Measurements from ENCODE around the gene LZTS3. TPM values are rescaled to one million over a fixed set of nuclear protein-coding genes. Genes with fewer than 3 reads are reported as not detected.

The LZTS3 gene
- total and polyA plus RNA-seq, 2 of the 13 experiments (the other 11 are each of a cell fraction or from before 2014, with no cell fraction given), result 10.1 to 31.3 TPM

DNA sequence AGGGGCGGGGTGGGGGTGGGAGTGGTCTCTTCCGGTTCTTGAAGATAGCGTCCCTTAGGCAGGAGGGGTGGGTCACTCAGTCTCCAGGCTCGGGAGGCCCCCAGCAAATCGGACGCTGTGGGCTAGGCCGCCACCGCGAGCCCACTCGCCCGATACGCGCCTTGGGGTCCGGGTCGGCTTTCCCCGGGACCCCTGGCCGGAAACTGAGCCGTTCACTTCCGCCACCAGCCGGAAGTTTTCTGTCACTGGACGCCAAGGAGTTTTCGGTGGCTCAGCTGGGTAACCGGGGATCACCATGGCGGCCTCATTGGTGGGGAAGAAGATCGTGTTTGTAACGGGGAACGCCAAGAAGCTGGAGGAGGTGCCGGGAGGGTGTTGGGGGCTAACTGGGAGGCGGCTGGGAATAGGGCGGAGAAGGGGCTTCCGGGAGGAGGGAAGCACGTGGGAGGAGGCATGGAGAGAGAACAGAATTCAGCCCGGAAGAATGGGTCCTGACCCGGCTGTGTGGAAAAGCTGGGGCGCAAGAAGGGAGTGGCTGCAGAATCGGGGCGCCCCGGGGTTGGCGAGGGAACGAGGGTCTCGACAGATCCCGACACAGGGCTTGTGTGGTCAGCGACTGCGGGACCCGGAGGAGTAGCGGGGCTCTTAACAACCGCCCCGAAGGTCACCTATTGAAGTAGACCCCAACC lies 36.1 kb upstream of the LZTS3 start, which contains the start of gene ITPA (continued):
- TF ChIP-seq, protein P1, sequence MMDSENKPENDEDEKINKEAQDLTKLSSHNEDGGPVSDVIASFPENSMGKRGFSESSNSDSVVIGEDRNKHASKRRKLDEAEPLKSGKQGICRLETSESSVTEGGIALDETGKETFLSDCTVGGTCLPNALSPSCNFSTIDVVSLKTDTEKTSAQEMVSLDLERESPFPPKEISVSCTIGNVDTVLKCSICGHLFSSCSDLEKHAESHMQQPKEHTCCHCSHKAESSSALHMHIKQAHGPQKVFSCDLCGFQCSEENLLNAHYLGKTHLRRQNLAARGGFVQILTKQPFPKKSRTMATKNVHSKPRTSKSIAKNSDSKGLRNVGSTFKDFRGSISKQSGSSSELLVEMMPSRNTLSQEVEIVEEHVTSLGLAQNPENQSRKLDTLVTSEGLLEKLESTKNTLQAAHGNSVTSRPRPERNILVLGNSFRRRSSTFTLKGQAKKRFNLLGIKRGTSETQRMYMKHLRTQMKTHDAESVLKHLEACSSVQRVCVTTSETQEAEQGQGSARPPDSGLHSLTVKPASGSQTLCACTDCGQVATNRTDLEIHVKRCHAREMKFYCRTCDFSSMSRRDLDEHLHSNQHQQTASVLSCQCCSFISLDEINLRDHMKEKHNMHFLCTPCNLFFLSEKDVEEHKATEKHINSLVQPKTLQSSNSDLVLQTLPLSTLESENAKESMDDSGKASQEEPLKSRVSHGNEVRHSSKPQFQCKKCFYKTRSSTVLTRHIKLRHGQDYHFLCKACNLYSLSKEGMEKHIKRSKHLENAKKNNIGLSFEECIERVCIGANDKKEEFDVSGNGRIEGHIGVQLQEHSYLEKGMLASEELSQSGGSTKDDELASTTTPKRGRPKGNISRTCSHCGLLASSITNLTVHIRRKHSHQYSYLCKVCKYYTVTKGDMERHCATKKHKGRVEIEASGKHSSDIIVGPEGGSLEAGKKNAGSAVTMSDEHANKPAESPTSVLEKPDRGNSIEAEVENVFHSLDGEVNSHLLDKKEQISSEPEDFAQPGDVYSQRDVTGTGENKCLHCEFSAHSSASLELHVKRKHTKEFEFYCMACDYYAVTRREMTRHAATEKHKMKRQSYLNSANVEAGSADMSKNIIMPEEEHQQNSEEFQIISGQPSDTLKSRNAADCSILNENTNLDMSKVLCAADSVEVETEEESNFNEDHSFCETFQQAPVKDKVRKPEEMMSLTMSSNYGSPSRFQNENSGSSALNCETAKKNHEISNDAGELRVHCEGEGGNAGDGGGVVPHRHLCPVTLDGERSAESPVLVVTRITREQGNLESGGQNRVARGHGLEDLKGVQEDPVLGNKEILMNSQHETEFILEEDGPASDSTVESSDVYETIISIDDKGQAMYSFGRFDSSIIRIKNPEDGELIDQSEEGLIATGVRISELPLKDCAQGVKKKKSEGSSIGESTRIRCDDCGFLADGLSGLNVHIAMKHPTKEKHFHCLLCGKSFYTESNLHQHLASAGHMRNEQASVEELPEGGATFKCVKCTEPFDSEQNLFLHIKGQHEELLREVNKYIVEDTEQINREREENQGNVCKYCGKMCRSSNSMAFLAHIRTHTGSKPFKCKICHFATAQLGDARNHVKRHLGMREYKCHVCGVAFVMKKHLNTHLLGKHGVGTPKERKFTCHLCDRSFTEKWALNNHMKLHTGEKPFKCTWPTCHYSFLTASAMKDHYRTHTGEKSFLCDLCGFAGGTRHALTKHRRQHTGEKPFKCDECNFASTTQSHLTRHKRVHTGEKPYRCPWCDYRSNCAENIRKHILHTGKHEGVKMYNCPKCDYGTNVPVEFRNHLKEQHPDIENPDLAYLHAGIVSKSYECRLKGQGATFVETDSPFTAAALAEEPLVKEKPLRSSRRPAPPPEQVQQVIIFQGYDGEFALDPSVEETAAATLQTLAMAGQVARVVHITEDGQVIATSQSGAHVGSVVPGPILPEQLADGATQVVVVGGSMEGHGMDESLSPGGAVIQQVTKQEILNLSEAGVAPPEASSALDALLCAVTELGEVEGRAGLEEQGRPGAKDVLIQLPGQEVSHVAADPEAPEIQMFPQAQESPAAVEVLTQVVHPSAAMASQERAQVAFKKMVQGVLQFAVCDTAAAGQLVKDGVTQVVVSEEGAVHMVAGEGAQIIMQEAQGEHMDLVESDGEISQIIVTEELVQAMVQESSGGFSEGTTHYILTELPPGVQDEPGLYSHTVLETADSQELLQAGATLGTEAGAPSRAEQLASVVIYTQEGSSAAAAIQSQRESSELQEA (CRISPR knock-in tag; IDR thresholded peaks at IDR 0.05; ENCODE audit: not compliant biosample characterization), result peak; percentile 71
- TF ChIP-seq ZNF282 (IDR thresholded peaks at IDR 0.05; ENCODE audit: partially characterized antibody) (no peak), ZNF343 (CRISPR knock-in tag; IDR thresholded peaks at IDR 0.05) (peak; percentile 82; the same call in 1 of the 2 replicates), IRF1 (CRISPR knock-in tag; IDR thresholded peaks at IDR 0.05; ENCODE audit: low read depth) (peak; percentile 87; the same call in 1 of the 2 replicates), KDM1A (CRISPR knock-in tag; IDR thresholded peaks at IDR 0.05) (no peak), ZHX2 (IDR thresholded peaks at IDR 0.05; ENCODE audit: low read depth) (peak; percentile 61; the same call in 1 of the 2 replicates), ZHX2 (CRISPR knock-in tag; IDR thresholded peaks at IDR 0.05; ENCODE audit: borderline replicate concordance) (no peak), ERF (CRISPR knock-in tag; IDR thresholded peaks at IDR 0.05) (peak; percentile 83), MED1 (CRISPR knock-in tag; IDR thresholded peaks at IDR 0.05) (peak; percentile 65; the same call in 1 of the 2 replicates)
